OCI-LY7 (cell line): ENCODE results near the gene RRP15. TPM values are rescaled to one million over a fixed set of nuclear protein-coding genes. Genes with fewer than 3 reads are reported as not detected.

Source experiments
- BruUV-seq: library from RNA; stranded (reverse); fragments of 400-500 nt; replicated peaks from 2 replicates; lab custom pipeline; 2021; lab: Mats Ljungman, UMichigan
- CTCF ChIA-PET: fragments of 300-600 bp; sonication (Branson Sonifier 250); formaldehyde crosslinking; loops from one replicate; lab custom pipeline; 2022; ENCODE audit warnings: antibody characterized with exemption; ENCODE audit not compliant: unreplicated experiment; lab: Charles Lee
- POLR2A ChIA-PET: fragments of 300-600 bp; sonication (Branson Sonifier 250); formaldehyde crosslinking; loops from one replicate; lab custom pipeline; 2022; ENCODE audit warnings: antibody characterized with exemption; lab: Charles Lee
- DNase-seq: peaks from one replicate; pipeline ENCODE4 v3.0.0-alpha.2; 2015; ENCODE audit warnings: low spot score
- H2AFZ ChIP-seq: fragments of 200-600 bp; sonication (generic), shearing (Covaris generic); 2 replicates; pipeline ENCODE4 v1.6.1; 2014; ENCODE audit warnings: mild to moderate bottlenecking, antibody characterized with exemption, low read length, moderate library complexity
- H3K27ac ChIP-seq: fragments of 200-600 bp; sonication (generic); 2 replicates; pipeline ENCODE4 v1.5.1; 2014; ENCODE audit warnings: mixed run types, low read depth, mild to moderate bottlenecking, moderate library complexity, low read length, inconsistent platforms; ENCODE audit not compliant: poor library complexity, severe bottlenecking
- H3K36me3 ChIP-seq: fragments of 200-600 bp; sonication (generic); 2 replicates; pipeline ENCODE4 v1.6.1; 2014; ENCODE audit warnings: mild to moderate bottlenecking, antibody characterized with exemption, low read length, moderate library complexity, mixed read lengths; ENCODE audit not compliant: insufficient read depth
- H3K4me1 ChIP-seq: fragments of 200-600 bp; sonication (generic); 2 replicates; pipeline ENCODE4 v1.5.1; 2014; ENCODE audit warnings: mild to moderate bottlenecking, low read length; ENCODE audit not compliant: insufficient read depth, poor library complexity, severe bottlenecking
- H3K4me2 ChIP-seq: fragments of 200-600 bp; sonication (generic); 2 replicates; pipeline ENCODE4 v1.6.1; 2014; ENCODE audit warnings: mild to moderate bottlenecking, low read length
- H3K4me3 ChIP-seq: fragments of 200-600 bp; sonication (generic); 2 replicates; pipeline ENCODE4 v1.5.1; 2014; ENCODE audit warnings: mild to moderate bottlenecking, low read depth, low read length; ENCODE audit not compliant: poor library complexity, severe bottlenecking
- H3K79me2 ChIP-seq: fragments of 200-600 bp; sonication (generic); 2 replicates; pipeline ENCODE4 v1.6.1; 2016; ENCODE audit warnings: low read depth, mild to moderate bottlenecking, low read length, moderate library complexity, mixed read lengths; ENCODE audit not compliant: insufficient read depth
- H3K9me2 ChIP-seq: fragments of 200-600 bp; sonication (generic); 2 replicates; pipeline ENCODE4 v1.6.1; 2016; ENCODE audit warnings: mild to moderate bottlenecking, low read length, mixed read lengths; ENCODE audit not compliant: insufficient read depth
- H3K9me3 ChIP-seq: fragments of 200-600 bp; sonication (generic); 2 replicates; pipeline ENCODE4 v1.6.1; 2014; ENCODE audit warnings: mild to moderate bottlenecking, mixed run types, low read length, mixed read lengths
- H4K20me1 ChIP-seq: fragments of 200-600 bp; sonication (generic); 2 replicates; pipeline ENCODE4 v1.6.1; 2014; ENCODE audit warnings: mild to moderate bottlenecking, antibody characterized with exemption, low read length, moderate library complexity, mixed read lengths; ENCODE audit not compliant: insufficient read depth
- CTCF ChIP-seq: fragments of 200-600 bp; sonication (generic); conservative IDR thresholded peaks from 2 replicates; pipeline ENCODE4 v1.5.1; 2014; ENCODE audit warnings: mild to moderate bottlenecking, antibody characterized with exemption, low read length, moderate library complexity, mixed read lengths
- EZH2phosphoT487 ChIP-seq: fragments of 200-600 bp; sonication (generic); IDR thresholded peaks from 2 replicates; pipeline ENCODE4 v1.6.1; 2018; ENCODE audit warnings: low read depth, borderline replicate concordance, mild to moderate bottlenecking, mixed run types, antibody characterized with exemption, low read length, moderate library complexity, mixed read lengths
- intact Hi-C: fragments of 100-400 bp; cut with micrococcal nuclease; formaldehyde crosslinking; loops from one replicate; pipeline ENCODE4 v1.10.0; 2022; ENCODE audit not compliant: unreplicated experiment
- total RNA-seq, 2 experiments: library from RNA; depleted of rRNA in 1 of 2; stranded (reverse); fragments of >200 nt in 1 of 2; shearing (Covaris generic) in 1 of 2; gene quantifications; 2 replicates each; pipeline ENCODE4 v1.2.3, GENCODE V29; 2014 to 2022

Gene RRP15
- total RNA-seq, 2 experiments from 2014 or later: 7.2 to 21.9 TPM

GRCh38 chr1:218363141-218363540 is 78.0 kb downstream of the RRP15 start:
- H3K4me1 ChIP-seq: no peaks in the 10 kb centered on the region
- no peaks in the 10 kb centered on the region for H4K20me1 ChIP-seq
- no peak overlapping the region for H3K4me3 ChIP-seq
- CTCF ChIA-PET: no interaction called here
- H3K9me3 ChIP-seq: no peaks in the 10 kb centered on the region
- no TSS peak for BruUV-seq
- TF ChIP-seq CTCF (no peak), EZH2phosphoT487 (no peak)
- no peaks in the 10 kb centered on the region for H3K9me2 ChIP-seq
- no peak overlapping the region for H3K4me2 ChIP-seq
- POLR2A ChIA-PET: no interaction called here
- DNase-seq: no peak
- no peak overlapping the region for H3K27ac ChIP-seq
- intact Hi-C loops: no loop called here
- H3K79me2 ChIP-seq: no peaks in the 10 kb centered on the region
- no peaks in the 10 kb centered on the region for H3K36me3 ChIP-seq
- H2AFZ ChIP-seq: no peak overlapping the region

DNA sequence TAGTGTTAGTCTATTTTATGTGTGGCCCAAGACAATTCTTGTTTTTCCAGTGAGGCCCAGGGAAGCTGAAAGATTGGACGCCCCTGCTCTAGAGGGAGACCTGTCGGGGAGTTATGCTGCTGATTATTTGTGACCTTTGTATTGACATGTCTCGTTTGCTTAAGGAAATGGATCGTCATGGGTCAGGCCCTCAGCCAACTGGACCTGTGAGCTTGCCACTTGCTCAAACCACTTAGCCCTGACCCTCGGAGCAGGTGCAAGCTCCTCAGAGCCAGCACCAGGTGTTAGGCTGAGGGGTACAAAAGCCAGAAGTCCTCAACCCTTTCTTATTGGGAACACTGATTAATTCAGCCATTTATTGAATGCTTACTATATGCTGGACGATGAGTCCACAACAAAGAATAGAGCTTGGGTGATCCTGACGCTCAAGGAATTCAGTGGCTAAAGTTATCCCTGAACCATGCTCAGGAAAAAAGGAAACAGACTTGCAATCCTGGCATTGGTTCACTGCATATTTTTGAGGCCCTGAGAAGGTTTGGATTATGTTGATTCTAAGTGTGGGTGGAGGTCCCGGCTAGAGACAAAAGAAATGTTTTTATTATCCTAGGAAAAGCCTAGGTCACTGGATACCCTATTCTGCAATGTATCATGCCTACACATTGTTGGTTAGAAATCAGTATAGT is 79.1 kb downstream of the RRP15 start:
- TF ChIP-seq CTCF (no peak), EZH2phosphoT487 (no peak)
- H3K4me1 ChIP-seq: no peaks in the 10 kb centered on the region
- H3K9me2 ChIP-seq: no peaks in the 10 kb centered on the region
- no peak overlapping the region for H2AFZ ChIP-seq
- no peak overlapping the region for H3K4me2 ChIP-seq
- no peaks in the 10 kb centered on the region for H3K36me3 ChIP-seq
- DNase-seq: no peak
- no peaks in the 10 kb centered on the region for H3K79me2 ChIP-seq
- no peak overlapping the region for H3K4me3 ChIP-seq
- ChIA-PET CTCF (no interaction called here), POLR2A (interaction anchor here (0.8 to 0.9 kb wide), 2 partner anchors 26 to 78 kb away, joined by 3 read pairs; no protein-coding TSS in a partner anchor)
- no peak overlapping the region for H3K27ac ChIP-seq
- no peaks in the 10 kb centered on the region for H4K20me1 ChIP-seq
- intact Hi-C loops: no loop called here
- no peaks in the 10 kb centered on the region for H3K9me3 ChIP-seq
- no TSS peak for BruUV-seq

- no peaks in the 10 kb centered on the region for H3K4me1 ChIP-seq
- no peaks in the 10 kb centered on the region for H3K79me2 ChIP-seq
- ChIA-PET CTCF (no interaction called here), POLR2A (interaction anchor here (0.6 to 0.9 kb wide), 2 partner anchors 27 to 1458 kb away, joined by 3 read pairs; no protein-coding TSS in a partner anchor)
- no peaks in the 10 kb centered on the region for H3K9me3 ChIP-seq
- BruUV-seq: no TSS peak
- H3K9me2 ChIP-seq: no peaks in the 10 kb centered on the region
- H3K4me3 ChIP-seq: no peak overlapping the region
- TF ChIP-seq CTCF (no peak), EZH2phosphoT487 (no peak)
- H2AFZ ChIP-seq: no peak overlapping the region
- DNase-seq: no peak
- no peak overlapping the region for H3K27ac ChIP-seq
- intact Hi-C loops: no loop called here
- no peaks in the 10 kb centered on the region for H3K36me3 ChIP-seq
- H4K20me1 ChIP-seq: no peaks in the 10 kb centered on the region
- no peak overlapping the region for H3K4me2 ChIP-seq
These were observed 80.3 kb downstream of the RRP15 start for GRCh38 chr1:218365226-218365999.
